Skin of body (tissue), 2 donors: ENCODE measurements around the gene MTCH1. TPM values are rescaled to one million over a fixed set of nuclear protein-coding genes. Genes with fewer than 3 reads are reported as not detected.

Experiments
- DNase-seq: peaks from one replicate; lab custom pipeline; 2025; lab: John Stamatoyannopoulos, UW
- total RNA-seq: library from RNA; depleted of rRNA; stranded (reverse); fragments of >200 nt; gene quantifications from one replicate; pipeline ENCODE4 v1.2.3, GENCODE V29; 2014

Gene MTCH1
- total RNA-seq, 1 donor from 2014 or later, result 105 TPM

DNA sequence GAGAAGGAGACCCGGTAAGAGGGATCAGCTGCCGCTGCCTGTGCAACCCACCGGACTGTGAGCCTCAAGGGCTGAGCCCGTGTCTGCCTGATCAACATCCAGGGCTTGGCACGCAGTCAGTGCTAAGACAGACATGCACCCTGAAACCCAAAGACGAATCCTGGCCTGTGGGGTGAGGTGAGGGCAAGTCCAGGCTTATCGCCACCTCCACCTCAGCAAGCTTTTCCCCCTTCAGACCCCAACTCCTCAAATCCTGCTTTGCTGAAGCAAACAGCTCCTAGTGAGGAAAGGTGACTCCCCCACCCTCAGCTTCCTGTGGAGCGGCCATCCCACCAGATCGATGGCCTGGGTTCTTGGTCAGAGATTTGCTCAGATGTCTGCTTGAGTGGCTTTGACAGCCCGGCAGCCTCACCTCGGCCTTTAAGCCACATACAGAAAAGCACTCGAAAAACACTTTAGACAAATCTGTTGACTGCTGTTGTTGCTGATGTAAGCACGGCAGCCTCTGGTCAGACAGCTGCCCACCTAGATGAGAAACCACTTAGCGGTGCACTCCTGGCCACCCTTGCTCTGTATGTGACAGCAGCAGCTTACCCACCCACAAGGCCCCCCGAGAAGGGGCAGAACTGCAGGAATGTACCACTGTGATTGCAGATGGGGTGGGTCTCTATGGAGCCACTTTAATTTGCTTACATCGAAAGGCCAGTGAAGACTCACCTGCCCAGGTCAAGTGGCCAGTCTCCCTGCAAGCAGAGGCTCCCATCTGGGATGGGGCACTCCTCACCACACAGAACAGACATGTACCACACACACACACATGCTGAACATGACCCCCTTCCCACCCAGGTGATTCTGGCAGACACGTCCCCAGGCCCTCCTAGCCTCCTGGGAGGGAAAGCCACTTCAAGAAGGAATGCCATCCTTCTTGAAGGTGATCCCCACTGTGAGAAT is 14.8 kb downstream of the MTCH1 start:
- no peak for DNase-seq

DNA sequence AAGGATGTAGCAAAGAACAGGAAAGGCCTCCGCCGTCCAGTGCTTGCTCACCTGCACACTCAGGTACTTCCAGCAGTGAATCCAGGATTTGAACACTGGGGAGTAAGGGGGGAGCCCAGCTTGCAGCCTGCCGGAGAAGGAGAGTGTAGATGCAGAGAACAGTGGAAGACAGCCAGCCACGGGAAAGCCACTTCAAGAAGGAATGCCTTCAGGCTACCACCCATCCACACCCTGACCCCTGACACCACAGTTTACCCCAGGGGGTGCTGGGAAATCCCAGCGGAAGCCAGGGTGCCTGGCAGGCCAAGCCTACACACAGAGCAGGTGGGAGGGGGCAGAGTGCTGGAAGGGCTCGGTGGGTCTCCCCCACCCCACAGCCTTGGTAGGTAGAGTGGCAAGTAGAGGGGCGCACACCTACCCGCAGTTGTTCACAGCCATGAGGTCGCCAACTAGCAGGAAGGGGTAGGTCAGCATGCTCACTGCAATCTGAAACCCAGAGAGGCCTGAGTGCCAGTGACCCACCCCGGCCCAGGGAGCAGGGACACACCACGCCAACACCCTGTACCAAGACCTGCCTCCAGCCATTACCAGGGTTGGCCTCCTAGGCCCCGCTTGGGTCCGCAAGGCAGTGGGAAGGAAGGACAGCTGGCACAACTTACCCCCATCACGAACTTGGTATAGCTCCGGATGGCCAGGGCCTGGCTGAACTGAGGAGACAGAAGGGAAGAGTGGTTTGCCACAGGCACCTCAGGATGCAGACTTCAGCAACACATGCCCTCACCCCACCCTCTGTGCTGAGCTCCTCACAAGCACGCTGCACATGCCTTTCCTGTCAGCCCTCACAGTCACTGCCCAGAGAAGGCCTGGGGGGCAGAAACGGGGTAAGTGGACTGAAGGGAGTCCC is 15.8 kb downstream of the MTCH1 start:
- no peak for DNase-seq

DNA sequence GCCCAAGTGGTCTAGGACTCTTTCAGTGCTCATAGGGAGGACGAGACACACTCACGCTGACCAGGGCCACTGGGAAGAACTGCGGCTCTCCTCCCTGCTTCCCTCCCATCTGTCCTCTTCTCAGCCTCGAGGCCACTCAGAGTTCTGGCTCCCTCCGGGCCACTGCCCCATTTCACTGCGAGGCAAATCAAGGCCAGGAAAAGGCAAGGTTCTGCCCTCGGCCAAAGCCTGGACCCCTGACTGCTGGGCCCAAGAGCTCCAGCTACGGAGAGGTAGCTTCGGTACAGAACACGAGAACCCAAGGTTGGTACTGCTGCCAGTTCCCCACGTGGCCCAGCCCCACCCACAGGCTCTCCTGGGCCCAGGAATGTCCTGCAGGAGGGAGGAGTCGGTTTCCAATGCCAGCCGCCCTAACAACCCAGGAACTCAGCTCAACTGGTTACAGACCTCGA is 16.7 kb downstream of the MTCH1 start:
- no peak for DNase-seq

DNA sequence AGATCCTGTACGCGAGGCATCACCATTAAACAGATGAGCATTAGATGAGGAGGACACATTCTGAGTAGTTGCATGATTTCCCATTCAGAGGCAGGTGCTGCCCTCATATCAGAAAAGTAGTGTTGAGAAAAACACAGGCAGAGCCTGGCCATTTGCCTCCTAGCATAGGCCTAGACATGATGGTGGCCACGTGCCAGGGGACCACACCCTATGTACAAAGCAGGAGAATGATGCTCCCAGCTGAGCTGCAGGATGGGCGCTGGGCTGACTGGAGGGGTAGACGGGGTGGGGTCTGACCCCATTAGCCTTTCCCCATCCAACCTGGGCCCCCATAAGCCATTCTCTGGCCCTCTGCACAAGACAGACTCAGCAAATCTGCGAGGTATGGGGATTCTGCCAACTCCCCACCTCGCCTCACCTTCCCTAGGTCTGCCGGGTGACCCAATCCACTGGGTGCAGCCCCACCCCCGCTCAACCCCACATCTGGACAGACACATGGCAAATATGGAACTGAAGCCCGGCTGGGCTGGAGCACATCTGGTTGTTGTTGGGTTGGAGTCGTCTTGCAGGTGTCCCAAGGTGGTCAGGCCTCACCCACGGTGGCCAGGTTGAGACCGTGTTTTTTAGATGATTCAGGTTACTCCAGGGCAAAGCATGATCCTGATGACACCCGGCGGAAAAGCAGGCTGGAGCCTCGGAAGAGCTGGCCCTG is 17.6 kb downstream of the MTCH1 start:
- peak; percentile 10 for DNase-seq

DNA sequence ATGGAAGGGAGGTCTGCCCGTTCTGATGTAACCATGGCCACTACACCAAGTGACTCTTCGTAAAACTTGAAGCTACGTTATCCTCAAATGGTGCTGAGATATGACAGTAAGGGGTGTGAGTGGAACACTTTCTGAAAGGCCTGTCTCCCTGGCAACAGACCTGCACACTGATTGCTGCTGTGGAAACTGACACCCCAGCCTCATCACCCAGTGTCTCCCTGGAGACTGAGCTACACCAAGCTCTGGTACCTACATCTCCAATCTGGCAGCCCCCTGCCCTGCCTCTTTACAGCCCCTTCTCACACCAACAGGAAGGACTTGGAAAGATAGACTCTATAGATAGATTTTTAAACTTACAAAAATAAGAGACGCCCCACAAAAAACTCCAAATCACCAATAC is 18.2 kb downstream of the MTCH1 start:
- DNase-seq, result no peak

GRCh38 chr6:36967301-36967700 is 18.7 kb downstream of the MTCH1 start:
- DNase-seq, result no peak

GRCh38 chr6:36964908-36965307 is 21.1 kb downstream of the MTCH1 start:
- DNase-seq, result no peak

DNA sequence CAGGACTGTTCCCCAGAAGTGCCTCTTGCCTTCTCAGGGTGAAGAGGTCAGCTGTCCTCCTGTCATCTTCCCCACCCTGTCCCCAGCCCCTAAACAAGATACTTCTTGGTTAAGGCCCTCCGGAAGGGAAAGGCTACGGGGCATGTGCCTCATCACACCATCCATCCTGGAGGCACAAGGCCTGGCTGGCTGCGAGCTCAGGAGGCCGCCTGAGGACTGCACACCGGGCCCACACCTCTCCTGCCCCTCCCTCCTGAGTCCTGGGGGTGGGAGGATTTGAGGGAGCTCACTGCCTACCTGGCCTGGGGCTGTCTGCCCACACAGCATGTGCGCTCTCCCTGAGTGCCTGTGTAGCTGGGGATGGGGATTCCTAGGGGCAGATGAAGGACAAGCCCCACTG is 21.6 kb downstream of the MTCH1 start:
- DNase-seq, result no peak

GRCh38 chr6:36963451-36964290 is 22.3 kb downstream of the MTCH1 start:
- no peak for DNase-seq

DNA sequence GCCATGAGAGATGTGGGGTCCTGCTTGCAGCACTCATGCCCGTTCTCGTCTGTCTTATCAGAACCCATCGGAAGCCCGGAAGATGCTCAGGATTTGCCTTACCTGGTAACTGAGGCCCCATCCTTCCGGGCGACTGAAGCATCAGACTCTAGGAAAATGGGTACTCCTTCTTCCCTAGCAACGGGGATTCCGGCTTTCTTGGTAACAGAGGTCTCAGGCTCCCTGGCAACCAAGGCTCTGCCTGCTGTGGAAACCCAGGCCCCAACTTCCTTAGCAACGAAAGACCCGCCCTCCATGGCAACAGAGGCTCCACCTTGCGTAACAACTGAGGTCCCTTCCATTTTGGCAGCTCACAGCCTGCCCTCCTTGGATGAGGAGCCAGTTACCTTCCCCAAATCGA is 23.1 kb downstream of the MTCH1 start:
- DNase-seq, result peak; percentile 17

DNA sequence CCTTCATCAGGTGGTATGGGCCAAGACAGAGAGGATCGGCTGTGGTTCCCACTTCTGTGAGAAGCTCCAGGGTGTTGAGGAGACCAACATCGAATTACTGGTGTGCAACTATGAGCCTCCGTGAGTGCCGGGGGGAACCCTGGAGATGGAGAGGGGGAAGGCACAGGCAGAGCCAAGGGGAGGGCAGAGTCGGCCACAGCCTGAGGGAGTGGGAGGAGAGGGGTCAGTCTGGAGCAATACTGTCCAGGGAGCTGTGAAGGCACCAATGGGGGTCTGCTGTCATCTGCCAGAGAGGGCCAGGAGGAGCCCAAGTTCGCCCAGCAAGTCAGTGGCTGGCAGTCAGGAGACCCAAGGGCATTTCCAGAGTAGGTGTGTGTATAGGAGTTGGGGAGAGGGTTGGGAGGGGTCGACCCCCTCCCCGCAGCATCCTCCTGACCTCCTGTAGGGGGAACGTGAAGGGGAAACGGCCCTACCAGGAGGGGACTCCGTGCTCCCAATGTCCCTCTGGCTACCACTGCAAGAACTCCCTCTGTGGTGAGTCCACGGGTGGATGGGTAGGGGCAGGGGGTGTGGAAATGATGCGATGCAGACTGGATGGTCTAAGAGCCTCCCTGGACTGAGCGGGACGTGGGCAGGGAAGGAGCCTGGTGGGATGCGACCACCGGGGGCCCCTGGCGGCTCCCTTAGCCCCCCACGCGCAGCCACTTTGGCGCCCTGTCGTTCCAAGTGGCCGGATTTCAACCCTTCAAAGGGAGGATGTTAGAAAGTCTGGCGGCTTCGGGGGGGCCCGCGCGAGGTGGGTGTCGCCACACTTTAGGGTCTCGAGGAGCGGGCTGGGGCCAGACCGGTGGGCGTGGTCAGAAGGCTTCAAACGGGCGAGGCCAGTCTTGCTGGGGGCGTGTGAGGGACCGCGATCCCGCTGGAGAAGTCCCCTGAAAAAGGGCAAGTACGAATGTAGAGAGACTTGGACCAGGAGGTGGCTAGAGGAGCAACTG is 24.3 kb downstream of the MTCH1 start:
- DNase-seq, result no peak

DNA sequence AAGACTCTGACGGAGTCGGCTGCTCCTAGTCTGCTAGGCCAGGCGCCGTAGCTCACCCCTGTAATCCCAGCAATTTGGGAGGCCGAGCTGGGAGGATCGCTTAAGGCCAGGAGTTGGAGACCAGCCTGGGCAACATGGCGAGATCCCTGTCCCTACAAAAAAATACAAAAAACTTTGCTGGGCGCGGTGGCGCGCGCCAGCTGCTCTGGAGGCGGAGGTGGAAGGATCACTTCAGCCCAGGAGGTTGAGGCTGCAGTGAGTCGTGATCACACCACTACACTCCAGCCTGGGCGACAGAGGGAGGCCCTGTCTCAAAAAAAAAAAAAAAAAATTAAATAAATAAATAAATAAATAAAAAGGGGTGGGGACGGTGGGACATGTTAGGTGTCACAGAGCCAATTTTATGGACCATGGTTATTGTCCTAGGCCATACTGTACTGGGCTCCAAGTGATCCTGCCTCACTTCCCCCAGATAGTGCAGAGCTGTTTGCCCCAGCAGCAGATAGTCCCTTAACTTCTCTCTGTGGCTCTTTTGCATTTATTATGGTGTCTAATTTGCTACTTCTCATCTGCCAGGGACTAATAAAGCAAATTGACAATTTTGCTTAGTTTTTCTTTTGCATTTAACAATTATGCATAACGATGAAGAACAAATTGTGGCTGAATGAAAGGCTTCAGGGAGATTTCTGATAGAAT is 26.3 kb downstream of the MTCH1 start:
- no peak for DNase-seq

DNA sequence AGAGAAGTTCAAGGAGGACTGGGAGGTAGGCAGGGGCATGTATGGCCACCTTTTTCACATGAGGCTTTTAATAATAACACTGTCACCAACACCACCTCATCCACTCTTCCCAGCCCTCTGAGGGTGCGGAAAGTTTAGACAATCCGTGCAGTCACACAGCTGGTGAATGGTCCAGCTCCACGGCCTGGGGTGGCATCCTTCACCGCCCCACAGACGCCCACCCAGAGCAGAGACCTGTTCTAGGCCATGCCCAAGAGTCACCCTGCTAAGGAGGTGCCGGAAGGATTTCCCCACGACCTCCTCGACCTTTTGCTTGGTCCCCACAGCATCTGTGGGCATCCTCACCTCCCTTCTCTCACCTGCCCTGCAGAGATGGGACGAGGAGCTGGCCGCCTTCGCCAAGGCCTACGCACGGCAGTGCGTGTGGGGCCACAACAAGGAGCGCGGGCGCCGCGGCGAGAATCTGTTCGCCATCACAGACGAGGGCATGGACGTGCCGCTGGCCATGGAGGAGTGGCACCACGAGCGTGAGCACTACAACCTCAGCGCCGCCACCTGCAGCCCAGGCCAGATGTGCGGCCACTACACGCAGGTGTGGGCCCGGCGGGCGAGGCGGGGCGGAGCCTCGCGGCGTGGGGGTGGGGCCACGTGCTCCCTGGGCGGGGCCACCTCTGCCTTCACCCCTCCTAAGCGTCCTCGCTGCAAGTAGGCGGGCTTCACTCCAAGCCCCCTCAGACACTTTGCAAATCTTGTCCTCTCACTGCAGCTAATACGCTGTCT is 27.0 kb downstream of the MTCH1 start:
- DNase-seq, result no peak

DNA sequence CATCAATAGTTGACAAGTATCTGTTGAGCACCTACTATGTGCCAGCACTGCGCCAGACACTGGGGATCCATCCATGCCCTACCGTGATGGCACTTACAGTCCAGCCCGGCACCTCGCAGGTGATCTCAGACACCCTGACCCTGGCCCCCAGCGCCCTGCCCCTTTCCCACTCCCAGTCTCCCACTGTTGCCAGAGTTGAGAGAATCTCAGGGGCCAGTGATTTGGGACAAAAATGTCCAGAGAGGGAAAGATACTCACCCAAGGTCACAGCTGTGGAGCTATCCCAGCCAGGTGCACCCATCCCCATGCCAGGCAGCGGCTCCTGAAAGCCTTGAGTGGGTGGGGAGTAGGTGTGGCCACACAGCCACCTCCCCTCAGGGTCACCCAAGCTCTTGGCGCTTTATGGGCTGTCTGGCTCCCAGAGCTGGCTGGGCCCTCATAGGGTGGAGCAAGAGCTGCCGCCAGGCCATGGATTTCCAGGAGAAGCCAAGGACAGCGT is 28.2 kb downstream of the MTCH1 start:
- no peak for DNase-seq

DNA sequence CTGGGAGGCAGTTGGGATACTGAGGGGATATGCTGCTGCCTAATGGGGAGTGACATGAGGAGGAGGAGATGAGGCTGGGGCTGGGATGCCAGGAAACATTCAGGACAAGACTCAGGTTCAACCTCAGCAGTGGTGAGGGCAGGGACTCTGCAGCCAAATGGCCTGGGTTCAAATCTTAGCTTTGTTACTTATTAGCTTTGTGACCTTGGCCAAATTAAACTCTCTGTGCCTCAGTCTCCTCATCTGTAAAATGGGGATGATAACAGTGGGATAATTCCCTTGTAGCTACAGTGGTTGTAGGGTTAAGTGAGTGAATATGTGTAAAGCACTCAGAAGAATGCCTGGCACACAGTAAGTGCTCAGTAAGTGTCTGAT is 29.6 kb downstream of the MTCH1 start:
- no peak for DNase-seq

DNA sequence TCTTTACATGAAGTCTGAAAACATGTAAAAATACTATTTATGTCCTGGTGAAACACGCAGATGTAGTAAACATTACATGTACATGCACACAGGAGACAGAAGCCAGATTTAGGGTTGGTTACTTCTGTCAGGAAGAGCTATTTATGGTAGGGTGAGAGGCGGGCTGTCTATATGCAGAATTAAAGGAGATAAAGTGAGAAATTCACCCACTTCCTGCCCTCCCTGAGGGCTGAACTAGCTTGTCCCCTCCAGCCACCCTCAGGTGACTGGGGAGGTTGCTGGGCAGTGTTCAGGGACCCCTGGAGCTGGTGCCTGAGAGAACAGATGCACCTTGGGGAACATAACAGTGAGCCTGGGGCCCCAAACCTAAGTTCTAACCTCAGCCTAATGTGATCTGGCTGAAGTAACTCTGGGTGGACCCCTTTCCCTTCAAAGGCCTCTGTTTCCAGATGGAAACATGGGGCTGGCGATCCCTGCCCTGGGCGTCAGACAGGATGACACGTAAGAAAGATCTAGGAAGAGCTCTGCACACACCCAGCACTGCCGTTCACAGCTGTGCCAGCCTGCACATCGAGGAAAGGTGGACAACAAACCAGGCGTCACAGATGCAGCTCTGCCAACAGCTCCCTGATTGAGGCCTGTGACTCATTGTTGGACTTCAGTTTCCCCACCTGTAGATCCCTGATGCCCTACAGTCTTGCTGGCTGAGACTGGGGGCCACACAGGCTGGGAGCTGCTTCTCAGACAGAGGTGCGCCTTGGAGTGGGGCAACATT is 30.1 kb downstream of the MTCH1 start:
- DNase-seq, result peak; percentile 24

DNA sequence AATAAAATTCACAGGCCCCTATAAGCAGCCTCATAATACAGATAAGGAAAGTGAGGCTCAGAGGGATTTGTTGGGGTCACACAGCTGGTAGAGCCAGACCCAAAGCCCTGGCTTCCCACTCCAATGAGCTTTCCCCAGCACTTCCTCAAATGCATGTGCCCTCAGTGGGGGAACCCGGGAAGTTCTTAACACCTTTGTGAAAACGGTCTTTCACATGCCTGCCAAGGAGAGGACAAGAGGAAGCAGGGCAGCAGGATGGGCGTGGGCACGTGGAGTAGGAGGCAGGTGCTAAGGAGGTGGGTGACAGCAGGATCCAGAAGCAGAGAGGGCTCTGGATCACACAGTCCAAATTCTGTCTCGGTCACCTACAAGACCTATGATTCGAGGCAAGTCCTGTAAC is 30.9 kb downstream of the MTCH1 start:
- DNase-seq, result no peak
